ENCODE results near the gene FHIP1B.

GRCh38 chr11:6249770-6250555, 15.5 kb upstream of the FHIP1B start:
- TF ChIP-seq POLR2A (IDR thresholded peaks at IDR 0.05) (no peak), CTCF (IDR thresholded peaks at IDR 0.05) (no peak), EP300 (IDR thresholded peaks at IDR 0.05) (no peak)
